Loucy (cell line): Measurements from ENCODE around the gene ING2.

ENCODE experiments used
- EZH2phosphoT487 ChIP-seq: fragments of 200-600 bp; IDR thresholded peaks from 2 replicates; pipeline ENCODE4 v1.6.1; 2018; ENCODE audit warnings: antibody characterized with exemption, mild to moderate bottlenecking, moderate library complexity, borderline replicate concordance
- TF ChIP-seq, protein P1 (sequence below): fragments of 200-600 bp; sonication (generic); conservative IDR thresholded peaks from 2 replicates; pipeline ENCODE4 v1.5.1; 2014; ENCODE audit warnings: mild to moderate bottlenecking, antibody characterized with exemption, low read length

DNA sequence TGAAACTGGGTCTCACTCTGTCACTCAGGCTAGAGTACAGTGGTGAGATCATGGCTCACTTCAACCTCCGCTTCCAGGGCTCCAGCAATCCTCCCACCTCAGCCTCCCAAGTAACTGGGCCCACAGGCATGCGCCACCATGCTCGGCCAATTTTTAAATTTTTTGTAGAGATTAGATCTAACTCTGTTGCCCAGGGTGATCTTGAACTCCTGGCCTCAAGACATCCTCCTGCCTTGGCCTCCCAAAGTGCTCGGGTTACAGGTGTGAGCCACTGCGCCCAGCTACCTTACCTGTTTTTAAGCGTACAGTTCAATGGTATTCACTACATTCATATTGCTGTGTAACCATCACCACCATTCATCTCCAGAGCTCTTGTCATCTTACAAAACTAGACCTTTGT is 41.5 kb downstream of the ING2 start:
- TF ChIP-seq, protein P1, sequence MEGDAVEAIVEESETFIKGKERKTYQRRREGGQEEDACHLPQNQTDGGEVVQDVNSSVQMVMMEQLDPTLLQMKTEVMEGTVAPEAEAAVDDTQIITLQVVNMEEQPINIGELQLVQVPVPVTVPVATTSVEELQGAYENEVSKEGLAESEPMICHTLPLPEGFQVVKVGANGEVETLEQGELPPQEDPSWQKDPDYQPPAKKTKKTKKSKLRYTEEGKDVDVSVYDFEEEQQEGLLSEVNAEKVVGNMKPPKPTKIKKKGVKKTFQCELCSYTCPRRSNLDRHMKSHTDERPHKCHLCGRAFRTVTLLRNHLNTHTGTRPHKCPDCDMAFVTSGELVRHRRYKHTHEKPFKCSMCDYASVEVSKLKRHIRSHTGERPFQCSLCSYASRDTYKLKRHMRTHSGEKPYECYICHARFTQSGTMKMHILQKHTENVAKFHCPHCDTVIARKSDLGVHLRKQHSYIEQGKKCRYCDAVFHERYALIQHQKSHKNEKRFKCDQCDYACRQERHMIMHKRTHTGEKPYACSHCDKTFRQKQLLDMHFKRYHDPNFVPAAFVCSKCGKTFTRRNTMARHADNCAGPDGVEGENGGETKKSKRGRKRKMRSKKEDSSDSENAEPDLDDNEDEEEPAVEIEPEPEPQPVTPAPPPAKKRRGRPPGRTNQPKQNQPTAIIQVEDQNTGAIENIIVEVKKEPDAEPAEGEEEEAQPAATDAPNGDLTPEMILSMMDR = no peak
- TF ChIP-seq EZH2phosphoT487 = no peak
